SH-SY5Y (cell line): ENCODE data around the gene ECE1.

ENCODE experiments used
- GATA2 ChIP-seq: IDR thresholded peaks from 2 replicates; pipeline ENCODE4 v1.6.1; 2011; ENCODE audit warnings: mild to moderate bottlenecking, low read depth, low read length
- GATA3 ChIP-seq: IDR thresholded peaks from 2 replicates; pipeline ENCODE4 v1.6.1; 2011; ENCODE audit warnings: low read depth, mild to moderate bottlenecking, low read length, moderate library complexity

- no peak for TF ChIP-seq GATA3
- TF ChIP-seq GATA2: no peak
Observed at GRCh38 chr1:21337928-21338572, 47.8 kb upstream of the ECE1 start.
